ENCODE measurements around the gene ACBD7. TPM values are rescaled to one million over a fixed set of nuclear protein-coding genes. Genes with fewer than 3 reads are reported as not detected.

Gene ACBD7
- polyA plus RNA-seq, 3 donors = 5.8 to 8.4 (median 6.8) TPM

DNA sequence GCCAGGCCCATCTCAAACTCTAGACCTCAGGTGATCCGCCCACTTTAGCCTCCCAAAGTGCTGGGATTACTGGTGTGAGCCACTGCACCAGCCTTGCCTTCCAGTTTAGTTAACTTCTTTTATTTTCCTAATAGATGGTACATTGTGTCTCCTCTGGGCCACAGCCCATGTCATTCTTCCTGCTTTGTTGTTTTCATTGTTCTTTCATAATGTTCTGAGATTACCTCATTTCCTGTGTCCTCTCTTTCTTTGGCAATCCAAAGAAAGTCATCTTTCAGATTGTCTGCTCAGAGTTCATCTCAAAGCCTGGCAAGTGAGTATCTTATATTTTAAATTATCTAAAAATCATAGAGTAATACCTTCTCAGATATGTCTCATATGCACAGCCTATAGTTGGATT is 44.9 kb downstream of the ACBD7 start, which contains the start of gene OLAH:
TSS of gene OLAH (plus strand) at position 270 of the 400 bp plus-strand sequence. CDS start 3,346 bp downstream, outside the sequence.
- no peak for DNase-seq (ENCODE audit: extremely low read depth in 1 of 11, low read depth in 9 of 11, low spot score in 4 of 11)

DNA sequence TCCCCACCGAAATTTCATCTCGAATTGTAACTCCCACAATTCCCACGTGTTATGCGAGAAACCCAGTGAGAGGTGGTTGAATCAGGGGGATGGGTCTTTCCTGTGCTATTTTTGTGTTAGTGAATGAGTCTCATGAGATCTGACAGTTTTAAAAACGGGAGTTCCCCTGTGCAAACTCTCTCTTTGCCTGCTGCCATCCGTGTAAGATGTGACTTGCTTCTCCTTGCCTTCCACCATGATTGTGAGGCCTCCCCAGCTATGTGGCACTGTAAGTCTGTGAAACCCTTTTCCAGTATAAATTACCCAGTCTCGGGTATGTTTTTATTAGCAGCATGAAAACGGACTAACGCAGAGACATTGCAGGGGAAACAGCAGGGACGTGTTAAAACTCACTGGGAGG is 50.2 kb downstream of the ACBD7 start:
- no peak for DNase-seq (ENCODE audit: extremely low read depth in 1 of 11, low read depth in 9 of 11, low spot score in 4 of 11)

DNA sequence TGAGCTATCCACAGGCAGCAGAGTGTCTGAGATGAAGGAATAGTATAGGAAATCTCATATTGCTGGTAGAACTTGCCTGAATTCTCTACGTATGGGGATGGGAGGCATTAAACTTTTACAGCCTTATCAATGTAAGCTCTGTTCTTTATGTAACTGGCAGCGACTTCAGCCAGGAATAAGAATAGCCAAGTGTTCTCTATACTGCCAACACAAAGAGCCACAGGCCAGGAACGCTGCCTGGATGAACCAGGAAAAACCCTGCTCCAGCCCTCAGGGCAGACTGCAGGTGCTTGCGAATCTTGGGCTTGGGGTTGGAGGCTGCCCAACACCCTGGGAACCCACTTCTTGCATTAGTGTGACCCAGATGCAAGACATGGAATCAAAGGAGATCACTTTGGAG is 50.9 kb downstream of the ACBD7 start:
- DNase-seq (ENCODE audit: extremely low read depth in 1 of 11, low read depth in 9 of 11, low spot score in 4 of 11) = no peak

DNA sequence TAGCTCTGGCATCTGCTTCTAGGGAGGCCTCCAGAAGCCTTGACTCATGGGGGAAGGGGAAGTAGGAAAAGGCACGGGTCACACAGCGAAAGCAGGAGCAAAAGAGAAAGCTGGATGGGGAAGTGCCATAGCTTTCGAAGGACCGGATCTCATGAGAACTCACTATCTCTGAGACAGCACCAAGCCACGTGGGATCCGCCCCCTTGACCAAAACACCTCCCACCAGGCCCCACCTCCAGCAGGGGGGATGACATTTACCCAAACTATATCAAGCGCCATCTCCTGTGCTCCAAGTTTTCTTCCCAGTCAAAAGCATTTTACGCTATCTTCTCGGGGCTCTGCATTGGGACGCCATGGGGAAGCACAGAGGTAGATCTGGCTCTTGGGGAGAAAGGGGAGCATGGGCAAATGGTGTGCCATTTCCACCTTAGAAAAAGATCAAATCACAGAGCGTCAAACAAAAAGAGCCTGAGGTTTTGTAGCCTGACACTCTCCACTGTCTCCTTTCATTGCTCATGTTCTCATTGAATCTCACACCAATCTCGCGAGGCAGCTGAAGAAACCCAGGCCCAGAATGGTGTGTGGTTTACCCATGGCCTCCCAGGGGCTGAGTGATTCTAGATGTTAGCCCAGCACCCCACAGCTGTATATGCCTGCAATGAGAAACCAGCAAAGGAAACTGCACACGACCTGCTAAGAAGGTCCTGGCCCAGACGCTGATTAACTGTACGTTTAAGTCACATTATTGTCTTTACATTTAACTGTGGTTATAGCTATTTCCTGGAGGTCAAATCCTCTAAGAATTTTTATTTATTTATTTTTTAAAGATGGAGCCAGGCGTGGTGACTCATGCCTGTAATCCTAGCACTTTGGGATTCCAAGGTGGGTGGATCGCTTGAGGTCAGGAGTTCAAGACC is 52.9 kb downstream of the ACBD7 start:
- no peak for DNase-seq (ENCODE audit: extremely low read depth in 1 of 11, low read depth in 9 of 11, low spot score in 4 of 11)

DNA sequence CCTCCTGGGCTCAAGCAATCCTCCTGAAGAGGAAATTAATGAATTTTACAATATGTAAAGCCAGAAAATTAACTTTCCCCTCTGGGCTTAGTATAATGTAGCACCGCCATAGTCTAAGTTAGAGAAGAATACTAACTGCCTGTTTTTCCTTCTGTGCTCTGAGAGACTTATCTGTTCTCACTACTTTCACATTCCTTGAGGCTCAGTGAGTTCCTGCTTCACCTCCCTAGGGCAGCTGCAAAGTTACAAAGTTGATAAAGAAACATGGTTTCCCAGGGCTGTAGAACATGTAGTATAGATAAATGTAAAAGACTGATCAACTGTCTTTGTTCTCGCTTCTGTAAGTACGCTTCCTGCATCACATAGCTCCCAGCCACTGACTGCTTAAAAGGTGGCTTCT is 60.8 kb downstream of the ACBD7 start:
- DNase-seq (ENCODE audit: extremely low read depth in 1 of 11, low read depth in 9 of 11, low spot score in 4 of 11) = no peak

Other genes with a start within 250 kb of the ACBD7 start
- gene SUV39H2, start 209.9 kb downstream of the ACBD7 start, polyA plus RNA-seq (ENCODE audit: insufficient read length in 3 of 3) = 10 to 100 TPM; 16.5 to 24.2 (median 21.4) TPM
- gene DCLRE1C, start 134.7 kb downstream of the ACBD7 start, polyA plus RNA-seq (ENCODE audit: insufficient read length in 3 of 3) = 10 to 100 TPM; 15.2 to 19.7 (median 17.0) TPM
- gene MEIG1, start 129.4 kb downstream of the ACBD7 start, polyA plus RNA-seq (ENCODE audit: insufficient read length in 3 of 3) = 1 to 10 TPM; 1.1 to 2.9 (median 1.6) TPM
- gene OLAH, start 44.8 kb downstream of the ACBD7 start, polyA plus RNA-seq (ENCODE audit: insufficient read length in 3 of 3) = under 1 TPM; 0.43 to 0.65 (median 0.51) TPM
- gene RPP38, start 8.6 kb upstream of the ACBD7 start, polyA plus RNA-seq (ENCODE audit: insufficient read length in 3 of 3) = 10 to 100 TPM; 28.9 to 31.0 (median 29.6) TPM
- 10 to 100 TPM; 30.2 to 40.1 (median 35.4) TPM for gene NMT2, start 79.9 kb upstream of the ACBD7 start, polyA plus RNA-seq (ENCODE audit: insufficient read length in 3 of 3)

Data from renal cortex interstitium (tissue), 11 donors.